Measurements from ENCODE around the gene LMOD1. TPM values are rescaled to one million over a fixed set of nuclear protein-coding genes. Genes with fewer than 3 reads are reported as not detected.
"Not testable (repeated sequence)": the region's sequence is repeated elsewhere in the genome, so short reads cannot be mapped to it uniquely, and the experiment has no call there.

Gene LMOD1
- polyA plus RNA-seq, 3 donors from 2014 or later = not detected

DNA sequence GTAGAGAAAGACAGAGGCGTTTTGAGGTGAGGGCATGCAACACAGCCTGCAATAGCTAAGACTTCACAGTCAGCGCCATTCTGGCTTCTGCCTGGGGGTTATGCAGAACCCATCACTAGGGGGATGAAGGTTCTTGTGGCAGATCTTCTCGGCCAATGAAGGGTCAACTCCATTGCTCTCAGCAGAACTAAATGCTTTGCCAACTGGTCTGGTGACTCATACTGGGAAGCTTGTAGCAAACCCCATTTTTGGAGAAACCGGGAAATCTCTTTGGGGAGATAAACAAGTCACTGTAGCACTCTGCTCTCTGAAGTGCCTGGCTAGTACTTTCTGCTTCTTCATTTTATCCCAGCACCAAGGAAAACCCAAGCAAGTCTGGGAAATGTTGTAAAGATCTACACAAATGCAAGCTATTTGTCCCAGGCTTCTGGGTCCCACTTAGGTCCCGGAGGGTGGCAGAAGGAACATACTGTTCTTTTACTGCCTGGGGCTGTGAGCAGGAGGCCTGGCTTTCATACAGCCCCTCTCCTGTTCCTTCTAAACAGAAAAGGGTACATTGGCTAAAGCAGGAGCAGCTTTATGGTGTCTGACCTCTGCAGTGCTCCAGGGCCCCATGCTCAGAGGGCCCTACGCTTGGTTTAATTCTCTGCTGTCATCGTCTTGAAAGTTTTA lies 28.9 kb downstream of the LMOD1 start:
- Mint-ChIP-seq H3K36me3 (no peaks in the 10 kb centered on the region), H3K27me3 (ENCODE audit: low read depth in 3 of 3) (peaks cover 2 to 16% (median 8%) of the 10 kb centered on the region in 3 donors), H3K4me1 (no peaks in the 10 kb centered on the region), H3K27ac (peak overlapping the region in 1 of 6 donors; percentile 39), H3K9me3 (no peaks in the 10 kb centered on the region), H3K4me3 (no peak overlapping the region)
- no peak for DNase-seq

DNA sequence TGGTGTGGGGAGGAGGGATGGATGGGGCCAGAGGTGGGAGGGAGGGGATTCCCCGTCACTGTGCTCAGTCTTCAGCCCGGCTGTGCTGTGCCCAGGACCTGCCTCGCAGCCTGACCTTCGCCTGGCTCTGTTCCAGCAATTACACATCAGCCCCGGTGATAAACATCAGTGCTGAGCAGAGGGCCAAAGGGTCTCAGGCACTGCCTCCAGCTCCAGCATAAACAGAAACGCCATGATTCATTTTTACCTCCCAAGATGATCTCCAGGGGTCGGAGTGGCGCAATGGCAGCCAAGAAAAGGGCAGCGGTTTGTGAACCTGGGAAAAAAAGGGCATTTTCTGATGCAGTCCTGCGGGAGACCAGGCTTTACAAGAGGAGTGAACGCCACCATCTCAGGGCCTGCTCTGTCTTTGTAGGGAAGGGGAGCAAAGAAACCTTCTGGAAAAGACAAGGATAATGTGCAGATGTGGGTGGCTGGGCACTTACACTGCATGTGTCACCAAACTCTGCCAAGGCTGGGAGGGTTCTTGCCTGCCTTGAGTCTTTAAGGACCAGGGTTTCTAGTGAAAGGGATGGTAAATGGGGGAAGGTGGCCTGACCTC lies 29.6 kb downstream of the LMOD1 start:
- Mint-ChIP-seq H3K4me1 (no peaks in the 10 kb centered on the region), H3K4me3 (no peak overlapping the region), H3K36me3 (no peaks in the 10 kb centered on the region), H3K27ac (no peak overlapping the region), H3K27me3 (ENCODE audit: low read depth in 3 of 3) (peaks cover 0 to 16% (median 8%) of the 10 kb centered on the region in 3 donors), H3K9me3 (no peaks in the 10 kb centered on the region)
- no peak for DNase-seq

DNA sequence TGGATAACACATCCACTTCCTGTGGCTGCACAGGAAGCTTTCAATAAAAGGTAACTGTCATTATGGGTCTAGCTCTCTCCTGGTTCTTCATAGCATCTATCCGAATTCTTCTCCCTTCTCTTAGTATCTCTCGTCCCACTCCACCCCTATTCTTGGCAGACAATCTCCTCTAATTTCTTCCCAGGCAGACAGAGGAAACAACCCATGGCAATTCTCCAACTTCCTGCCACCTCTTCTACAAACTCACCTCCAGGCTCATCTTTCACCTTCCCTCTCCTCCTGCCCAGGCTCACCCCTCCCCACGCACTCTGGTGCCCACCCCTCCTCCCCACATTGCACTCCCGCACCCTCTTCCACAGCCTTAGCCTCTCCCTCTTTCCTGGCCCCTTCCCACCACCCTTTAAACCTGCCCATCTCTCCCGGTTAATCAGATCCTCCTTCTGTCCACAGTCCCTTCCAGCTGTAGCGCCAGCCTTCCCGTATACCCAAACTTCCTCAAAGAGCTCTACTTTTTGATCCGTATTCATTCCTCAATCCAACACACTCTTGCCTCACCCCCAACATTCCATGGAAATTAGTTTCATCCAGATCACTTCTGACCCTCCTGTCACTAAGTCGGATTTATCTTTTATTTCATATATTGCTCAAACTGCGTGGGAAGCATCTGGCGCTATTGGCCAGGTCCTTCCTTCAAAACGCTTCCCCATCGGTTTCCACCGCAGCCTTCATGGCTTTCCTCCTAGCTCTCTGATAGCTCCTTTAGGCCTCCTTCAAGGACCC lies 31.7 kb downstream of the LMOD1 start:
- DNase-seq = no peak
- Mint-ChIP-seq H3K27ac (no peak overlapping the region), H3K36me3 (no peaks in the 10 kb centered on the region), H3K4me3 (no peak overlapping the region), H3K4me1 (no peaks in the 10 kb centered on the region), H3K9me3 (no peaks in the 10 kb centered on the region), H3K27me3 (ENCODE audit: low read depth in 3 of 3) (peaks cover 0 to 10% (median 5%) of the 10 kb centered on the region in 3 donors)

DNA sequence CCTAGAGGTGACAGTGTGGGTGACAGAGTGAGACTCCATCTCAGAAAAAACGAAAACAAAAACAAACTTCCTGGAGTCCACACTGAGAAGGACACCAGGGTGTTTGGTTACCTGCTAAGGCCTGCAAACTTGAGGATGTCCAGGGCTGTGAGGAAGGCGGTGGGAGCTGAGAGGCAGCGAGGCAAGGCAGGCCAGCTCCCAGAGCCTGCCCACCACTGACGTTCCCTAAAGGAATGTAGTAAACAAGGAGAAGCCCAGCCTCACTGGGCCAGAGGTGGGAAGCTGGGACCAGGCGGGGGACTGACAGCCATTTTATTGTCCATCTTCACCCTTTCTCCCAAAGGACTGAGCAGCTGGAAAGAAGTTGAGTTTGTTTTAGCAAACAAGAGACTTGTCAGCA lies 33.5 kb downstream of the LMOD1 start:
- no peak for DNase-seq
- H3K4me3 Mint-ChIP-seq = no peak overlapping the region
- H3K9me3 Mint-ChIP-seq = no peaks in the 10 kb centered on the region
- no peaks in the 10 kb centered on the region for H3K36me3 Mint-ChIP-seq
- no peaks in the 10 kb centered on the region for H3K4me1 Mint-ChIP-seq
- peaks cover 0 to 5% (median 5%) of the 10 kb centered on the region in 3 donors for H3K27me3 Mint-ChIP-seq (ENCODE audit: low read depth in 3 of 3)
- H3K27ac Mint-ChIP-seq = no peak overlapping the region

DNA sequence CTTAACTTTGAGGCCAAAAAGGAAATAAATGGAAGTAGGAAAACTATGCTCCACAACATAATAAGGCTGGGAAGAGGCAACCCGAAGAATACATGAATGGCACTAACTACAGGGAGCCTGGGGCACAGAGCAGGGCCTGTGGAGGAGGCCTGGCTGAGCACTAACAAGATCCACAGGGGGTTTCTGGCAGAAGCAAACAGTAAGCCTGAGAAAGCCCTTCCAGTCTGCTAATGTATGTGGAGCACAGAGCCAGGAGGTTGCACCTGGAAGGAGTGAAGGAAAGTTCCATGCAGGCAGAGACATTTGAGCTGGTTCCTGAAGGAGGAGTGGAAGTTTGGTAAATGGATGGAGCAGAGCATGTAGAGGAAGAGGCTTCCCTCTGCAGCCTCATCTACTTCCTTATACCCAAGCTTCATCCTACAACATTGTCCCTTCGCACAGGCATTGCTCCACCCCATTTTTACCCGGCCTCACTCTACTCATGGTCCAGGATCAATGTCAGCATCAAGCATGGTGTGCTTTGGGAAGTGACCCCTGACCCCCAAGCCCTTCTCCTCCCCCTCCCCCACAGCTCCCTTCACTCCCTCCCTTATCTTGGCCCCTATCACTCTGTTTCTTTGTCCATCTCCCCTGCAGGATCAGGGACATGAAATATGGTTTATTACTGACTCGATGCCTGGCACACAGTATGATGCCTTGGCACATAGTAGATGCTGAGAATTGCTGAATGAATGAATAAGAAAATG lies 34.3 kb downstream of the LMOD1 start:
- H3K9me3 Mint-ChIP-seq = no peaks in the 10 kb centered on the region
- DNase-seq = no peak
- no peaks in the 10 kb centered on the region for H3K36me3 Mint-ChIP-seq
- no peaks in the 10 kb centered on the region for H3K4me1 Mint-ChIP-seq
- H3K4me3 Mint-ChIP-seq = no peak overlapping the region
- H3K27me3 Mint-ChIP-seq (ENCODE audit: low read depth in 3 of 3) = peaks cover 0 to 5% (median 5%) of the 10 kb centered on the region in 3 donors
- no peak overlapping the region for H3K27ac Mint-ChIP-seq

DNA sequence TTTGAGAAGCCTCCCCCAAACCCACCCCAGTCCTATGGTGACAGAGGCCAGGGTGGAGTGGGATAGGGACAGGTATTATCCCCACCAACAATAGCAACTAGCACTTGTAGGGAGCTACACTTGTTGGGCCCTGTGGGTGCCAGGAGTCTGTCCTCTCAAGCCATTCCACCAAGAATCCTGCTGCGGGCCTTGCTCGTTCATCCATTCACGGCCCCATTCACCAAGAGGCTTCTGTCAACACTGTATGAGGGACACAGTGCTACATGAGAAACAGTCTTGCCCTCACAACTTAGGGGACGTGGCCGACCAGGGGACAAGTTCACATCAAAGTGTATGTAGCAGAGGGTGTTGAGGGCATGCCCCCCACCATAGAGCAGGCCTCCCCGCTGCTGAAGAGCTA lies 38.7 kb downstream of the LMOD1 start:
- Mint-ChIP-seq H3K4me1 (peaks cover 0 to 5% of the 10 kb centered on the region in 2 donors), H3K27ac (no peak overlapping the region), H3K27me3 (ENCODE audit: low read depth in 3 of 3) (peaks cover 0 to 1% (median 0%) of the 10 kb centered on the region in 3 donors), H3K4me3 (no peak overlapping the region), H3K36me3 (no peaks in the 10 kb centered on the region), H3K9me3 (no peaks in the 10 kb centered on the region)
- DNase-seq = no peak

DNA sequence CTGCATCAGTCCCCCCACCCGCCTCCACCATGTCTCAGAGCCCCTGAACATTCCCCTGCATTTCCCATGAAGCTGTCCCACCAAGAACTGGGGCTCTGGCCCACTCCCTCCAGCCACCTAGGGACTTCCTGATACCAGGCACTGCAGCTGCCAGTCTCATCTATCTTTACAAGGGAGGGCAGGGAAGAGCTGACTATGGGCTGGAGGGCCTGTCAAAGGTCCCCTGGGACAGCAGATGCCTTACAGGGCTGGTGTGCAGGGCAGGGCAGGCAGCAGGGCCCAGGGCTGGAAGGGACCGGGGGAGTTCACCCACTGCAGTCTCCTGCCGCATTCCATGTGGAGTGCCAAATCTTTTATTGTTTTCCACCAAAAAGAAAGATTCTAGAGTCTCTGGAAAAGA lies 40.0 kb downstream of the LMOD1 start:
- no peaks in the 10 kb centered on the region for H3K36me3 Mint-ChIP-seq
- H3K4me3 Mint-ChIP-seq = no peak overlapping the region
- peaks cover 0 to 5% of the 10 kb centered on the region in 2 donors for H3K4me1 Mint-ChIP-seq
- no peaks in the 10 kb centered on the region for H3K9me3 Mint-ChIP-seq
- H3K27me3 Mint-ChIP-seq (ENCODE audit: low read depth in 3 of 3) = peaks cover 0 to 2% (median 1%) of the 10 kb centered on the region in 3 donors
- no peak for DNase-seq
- no peak overlapping the region for H3K27ac Mint-ChIP-seq

DNA sequence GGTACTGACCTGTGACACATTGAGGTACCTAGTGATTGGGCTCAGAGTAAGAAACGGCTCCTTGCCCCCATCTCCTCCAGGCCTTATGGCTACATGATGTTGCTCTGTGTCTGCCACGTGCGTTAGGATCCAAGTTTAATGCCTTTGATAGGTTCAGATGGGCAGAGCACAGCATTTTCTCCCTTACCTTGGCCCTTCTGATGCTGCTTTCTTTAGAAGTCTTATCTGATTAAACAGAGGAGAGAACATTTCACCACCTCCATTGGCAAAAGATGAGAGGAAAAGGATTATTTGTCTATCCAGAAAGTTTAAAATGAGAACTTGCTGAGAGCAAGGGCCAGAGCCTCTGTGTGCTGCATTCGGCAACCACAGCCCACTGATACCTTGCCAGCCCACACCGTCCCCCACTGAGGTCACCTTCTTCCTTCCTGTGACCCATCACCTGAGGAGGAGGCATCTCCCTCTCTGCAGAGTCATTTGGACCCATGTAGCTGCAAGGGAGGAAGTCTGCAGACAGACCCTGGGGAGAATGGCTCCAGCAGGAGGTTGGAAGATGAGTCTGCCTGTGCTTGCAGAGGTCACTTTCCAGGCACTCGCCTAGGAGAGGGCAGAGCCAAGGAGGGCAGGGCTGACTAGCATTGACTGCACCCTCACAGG lies 41.0 kb downstream of the LMOD1 start:
- peaks cover 0 to 5% of the 10 kb centered on the region in 2 donors for H3K4me1 Mint-ChIP-seq
- no peaks in the 10 kb centered on the region for H3K36me3 Mint-ChIP-seq
- peaks cover 0 to 4% (median 3%) of the 10 kb centered on the region in 3 donors for H3K27me3 Mint-ChIP-seq (ENCODE audit: low read depth in 3 of 3)
- no peak for DNase-seq
- no peaks in the 10 kb centered on the region for H3K9me3 Mint-ChIP-seq
- no peak overlapping the region for H3K27ac Mint-ChIP-seq
- H3K4me3 Mint-ChIP-seq = no peak overlapping the region

DNA sequence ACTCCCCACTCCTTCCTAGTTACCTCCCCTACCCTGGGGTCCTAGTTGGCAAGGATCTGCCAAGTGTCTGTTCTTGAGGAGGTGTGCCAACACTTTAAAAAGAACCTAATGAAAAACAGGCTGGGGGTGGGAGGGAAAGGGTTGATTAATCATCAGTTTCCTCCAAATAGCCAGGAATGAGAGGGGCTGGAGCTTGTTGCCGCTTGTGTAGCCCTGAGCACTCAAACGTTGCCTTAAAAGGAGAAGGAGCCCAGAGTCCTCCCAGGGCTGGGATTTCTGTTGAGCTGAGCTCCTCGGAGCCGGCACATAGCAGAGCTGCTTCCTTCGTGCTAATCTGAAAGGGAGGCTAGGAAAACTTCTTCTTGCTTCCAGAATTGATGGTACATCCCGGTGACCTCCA lies 41.8 kb downstream of the LMOD1 start:
- no peaks in the 10 kb centered on the region for H3K36me3 Mint-ChIP-seq
- H3K9me3 Mint-ChIP-seq = no peaks in the 10 kb centered on the region
- H3K4me1 Mint-ChIP-seq = peaks cover 0 to 5% of the 10 kb centered on the region in 2 donors
- peaks cover 0 to 5% (median 5%) of the 10 kb centered on the region in 3 donors for H3K27me3 Mint-ChIP-seq (ENCODE audit: low read depth in 3 of 3)
- no peak overlapping the region for H3K4me3 Mint-ChIP-seq
- no peak overlapping the region for H3K27ac Mint-ChIP-seq
- DNase-seq = no peak

DNA sequence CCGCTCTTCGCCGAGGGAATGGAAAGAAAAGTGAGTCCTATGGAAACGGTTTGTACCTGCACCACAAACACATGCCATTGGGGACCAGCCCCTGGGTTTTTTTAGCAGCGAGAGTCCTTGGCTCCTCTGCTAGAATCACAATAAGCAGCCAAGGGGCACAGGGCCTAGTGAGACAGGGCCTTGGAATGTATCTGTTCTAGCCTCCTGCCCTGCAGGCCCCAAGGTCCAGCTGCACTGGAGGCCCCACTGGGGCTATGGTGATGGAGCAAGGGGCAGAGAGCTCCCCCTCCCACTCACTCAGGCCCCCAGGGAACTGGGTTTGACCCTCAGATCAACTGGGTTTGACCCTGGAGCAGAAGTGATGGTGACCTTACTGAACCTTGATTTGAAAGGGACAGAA lies 43.2 kb downstream of the LMOD1 start:
- peaks cover 0 to 5% of the 10 kb centered on the region in 2 donors for H3K4me1 Mint-ChIP-seq
- H3K27ac Mint-ChIP-seq = no peak overlapping the region
- no peak for DNase-seq
- peaks cover 2 to 7% (median 5%) of the 10 kb centered on the region in 3 donors for H3K27me3 Mint-ChIP-seq (ENCODE audit: low read depth in 3 of 3)
- no peak overlapping the region for H3K4me3 Mint-ChIP-seq
- no peaks in the 10 kb centered on the region for H3K36me3 Mint-ChIP-seq
- no peaks in the 10 kb centered on the region for H3K9me3 Mint-ChIP-seq

DNA sequence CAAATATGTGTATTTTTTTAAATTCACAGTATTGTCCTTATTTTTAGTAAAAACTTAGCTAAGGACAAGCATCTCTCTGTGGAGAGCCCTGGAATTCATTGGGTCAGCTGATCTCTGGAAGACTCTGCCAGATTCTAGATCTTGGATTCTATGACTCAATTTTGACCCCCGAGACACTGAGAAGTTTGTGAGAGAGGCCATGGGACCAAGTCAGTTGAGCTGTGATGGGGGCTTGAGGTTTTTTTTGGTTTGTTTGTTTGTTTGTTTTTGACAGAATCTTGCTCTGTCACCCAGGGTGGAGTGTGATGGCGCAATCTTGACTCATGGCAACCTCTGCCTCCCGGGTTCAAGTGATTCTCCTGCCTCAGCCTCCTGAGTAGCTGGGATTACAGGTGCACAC lies 44.1 kb downstream of the LMOD1 start:
- DNase-seq = no peak
- no peaks in the 10 kb centered on the region for H3K36me3 Mint-ChIP-seq
- H3K27me3 Mint-ChIP-seq (ENCODE audit: low read depth in 3 of 3) = peaks cover 2 to 7% (median 5%) of the 10 kb centered on the region in 3 donors
- H3K4me1 Mint-ChIP-seq = peaks cover 0 to 5% of the 10 kb centered on the region in 2 donors
- no peak overlapping the region for H3K27ac Mint-ChIP-seq
- H3K4me3 Mint-ChIP-seq = no peak overlapping the region
- H3K9me3 Mint-ChIP-seq = no peaks in the 10 kb centered on the region

DNA sequence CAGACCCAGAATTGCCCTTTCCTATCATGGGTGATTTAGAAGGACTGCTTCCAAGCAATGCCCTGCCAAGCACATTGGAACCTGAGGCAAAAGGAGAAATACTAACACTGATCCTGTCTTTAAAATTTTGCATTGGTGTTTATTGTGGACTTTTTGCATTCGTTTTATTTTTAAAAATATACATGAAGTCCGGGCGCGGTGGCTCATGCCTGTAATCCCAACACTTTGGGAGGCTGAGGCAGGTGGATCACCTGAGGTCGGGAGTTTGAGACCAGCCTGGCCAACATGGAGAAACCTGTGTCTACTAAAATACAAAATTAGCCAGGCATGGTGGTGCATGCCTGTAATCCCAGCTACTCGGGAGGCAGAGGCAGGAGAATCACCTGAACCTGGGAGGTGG lies 45.3 kb downstream of the LMOD1 start:
- not testable (repeated sequence) for H3K4me3 Mint-ChIP-seq; DNase-seq; H3K9me3 Mint-ChIP-seq; H3K27me3 Mint-ChIP-seq (ENCODE audit: low read depth in 3 of 3); H3K36me3 Mint-ChIP-seq; H3K4me1 Mint-ChIP-seq; H3K27ac Mint-ChIP-seq

DNA sequence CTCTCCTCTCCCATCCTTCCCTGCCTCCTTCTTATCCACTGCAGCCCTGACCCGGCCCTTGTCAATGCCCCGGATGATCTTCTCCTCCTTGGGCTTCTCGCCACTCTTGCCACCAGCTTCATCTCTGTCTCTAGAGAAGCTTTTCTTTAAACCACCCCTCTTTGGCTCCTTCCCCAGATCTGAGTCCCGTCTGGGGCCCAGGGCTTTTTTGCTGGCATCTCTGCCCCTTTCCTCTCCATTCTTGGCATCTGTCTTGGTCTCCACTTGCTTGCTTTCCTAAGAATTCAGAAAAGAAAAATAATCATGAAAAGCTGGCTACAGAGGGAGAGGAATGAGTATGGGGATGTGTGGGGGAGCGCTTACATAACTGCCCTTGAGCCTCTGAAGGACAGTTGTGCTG lies 45.9 kb downstream of the LMOD1 start:
- Mint-ChIP-seq H3K36me3 (no peaks in the 10 kb centered on the region), H3K9me3 (no peaks in the 10 kb centered on the region), H3K27ac (peak overlapping the region in 1 of 6 donors; percentile 8), H3K4me1 (peaks cover 7 to 10% of the 10 kb centered on the region in 2 donors), H3K4me3 (no peak overlapping the region), H3K27me3 (ENCODE audit: low read depth in 3 of 3) (peaks cover 2 to 9% (median 7%) of the 10 kb centered on the region in 3 donors)
- DNase-seq = no peak
